Mucosa of stomach (tissue), 1 donor: ENCODE data around the gene PPARA.

Experiments used
- H3K27me3 ChIP-seq: one replicate; pipeline ENCODE4 v1.7.0; 2013; ENCODE audit warnings: mild to moderate bottlenecking, low read length; ENCODE audit not compliant: control insufficient read depth, insufficient read depth
- H3K36me3 ChIP-seq: one replicate; pipeline ENCODE4 v1.7.0; 2013; ENCODE audit warnings: low read length; ENCODE audit not compliant: control insufficient read depth, insufficient read depth
- H3K4me1 ChIP-seq: one replicate; pipeline ENCODE4 v1.7.0; 2013; ENCODE audit warnings: mild to moderate bottlenecking, low read length; ENCODE audit not compliant: control insufficient read depth, insufficient read depth
- H3K4me3 ChIP-seq: one replicate; pipeline ENCODE4 v1.7.0; 2013; ENCODE audit warnings: low read length
- H3K9ac ChIP-seq: one replicate; pipeline ENCODE4 v1.7.0; 2013; ENCODE audit warnings: mild to moderate bottlenecking, low read length, moderate library complexity
- H3K9me3 ChIP-seq: one replicate; pipeline ENCODE4 v1.7.0; 2013; ENCODE audit warnings: mild to moderate bottlenecking, low read length, moderate library complexity; ENCODE audit not compliant: control insufficient read depth
- donor health status: Pancreatic carcinoma.

PPARA gene

GRCh38 chr22:46238541-46238940 is 88.2 kb downstream of the PPARA start:
- no peak overlapping the region for H3K4me3 ChIP-seq
- no peaks in the 10 kb centered on the region for H3K27me3 ChIP-seq
- H3K9me3 ChIP-seq: no peaks in the 10 kb centered on the region
- no peak overlapping the region for H3K9ac ChIP-seq
- peaks cover 8% of the 10 kb centered on the region for H3K36me3 ChIP-seq
- no peaks in the 10 kb centered on the region for H3K4me1 ChIP-seq

GRCh38 chr22:46239261-46240048 is 89.1 kb downstream of the PPARA start:
- Histone ChIP-seq H3K4me1 (no peaks in the 10 kb centered on the region), H3K36me3 (peaks cover 8% of the 10 kb centered on the region), H3K9ac (no peak overlapping the region), H3K9me3 (no peaks in the 10 kb centered on the region), H3K27me3 (no peaks in the 10 kb centered on the region), H3K4me3 (no peak overlapping the region)

GRCh38 chr22:46240073-46240472 is 89.7 kb downstream of the PPARA start:
- H3K36me3 ChIP-seq: peaks cover 8% of the 10 kb centered on the region
- H3K9me3 ChIP-seq: no peaks in the 10 kb centered on the region
- H3K27me3 ChIP-seq: no peaks in the 10 kb centered on the region
- no peak overlapping the region for H3K9ac ChIP-seq
- H3K4me3 ChIP-seq: no peak overlapping the region
- no peaks in the 10 kb centered on the region for H3K4me1 ChIP-seq

GRCh38 chr22:46240506-46240905 is 90.2 kb downstream of the PPARA start:
- Histone ChIP-seq H3K9me3 (no peaks in the 10 kb centered on the region), H3K4me1 (no peaks in the 10 kb centered on the region), H3K27me3 (no peaks in the 10 kb centered on the region), H3K9ac (no peak overlapping the region), H3K36me3 (peaks cover 8% of the 10 kb centered on the region), H3K4me3 (no peak overlapping the region)

GRCh38 chr22:46240907-46241306 is 90.6 kb downstream of the PPARA start:
- Histone ChIP-seq H3K9ac (no peak overlapping the region), H3K9me3 (no peaks in the 10 kb centered on the region), H3K27me3 (no peaks in the 10 kb centered on the region), H3K36me3 (peaks cover 8% of the 10 kb centered on the region), H3K4me3 (no peak overlapping the region), H3K4me1 (no peaks in the 10 kb centered on the region)

- no peak overlapping the region for H3K9ac ChIP-seq
- no peak overlapping the region for H3K4me3 ChIP-seq
- H3K4me1 ChIP-seq: no peaks in the 10 kb centered on the region
- no peaks in the 10 kb centered on the region for H3K9me3 ChIP-seq
- no peaks in the 10 kb centered on the region for H3K27me3 ChIP-seq
- peaks cover 5% of the 10 kb centered on the region for H3K36me3 ChIP-seq
Observed at GRCh38 chr22:46241396-46242007, 91.2 kb downstream of the PPARA start.

- no peaks in the 10 kb centered on the region for H3K27me3 ChIP-seq
- no peaks in the 10 kb centered on the region for H3K9me3 ChIP-seq
- no peak overlapping the region for H3K4me3 ChIP-seq
- no peaks in the 10 kb centered on the region for H3K4me1 ChIP-seq
- H3K9ac ChIP-seq: no peak overlapping the region
- H3K36me3 ChIP-seq: peaks cover 5% of the 10 kb centered on the region
Observed at GRCh38 chr22:46242076-46242475, 91.8 kb downstream of the PPARA start.

GRCh38 chr22:46244771-46245170 is 94.4 kb downstream of the PPARA start:
- Histone ChIP-seq H3K27me3 (no peaks in the 10 kb centered on the region), H3K9me3 (no peaks in the 10 kb centered on the region), H3K4me3 (no peak overlapping the region), H3K9ac (no peak overlapping the region), H3K36me3 (no peaks in the 10 kb centered on the region), H3K4me1 (no peaks in the 10 kb centered on the region)

GRCh38 chr22:46245511-46245910 is 95.2 kb downstream of the PPARA start:
- Histone ChIP-seq H3K9me3 (no peaks in the 10 kb centered on the region), H3K4me1 (no peaks in the 10 kb centered on the region), H3K36me3 (no peaks in the 10 kb centered on the region), H3K9ac (no peak overlapping the region), H3K4me3 (no peak overlapping the region), H3K27me3 (no peaks in the 10 kb centered on the region)

- Histone ChIP-seq H3K4me1 (peaks cover 4% of the 10 kb centered on the region), H3K4me3 (no peak overlapping the region), H3K9ac (no peak overlapping the region), H3K9me3 (no peaks in the 10 kb centered on the region), H3K27me3 (no peaks in the 10 kb centered on the region), H3K36me3 (no peaks in the 10 kb centered on the region)
Observed at GRCh38 chr22:46246178-46246577, 95.9 kb downstream of the PPARA start.

GRCh38 chr22:46247443-46247975 is 97.2 kb downstream of the PPARA start:
- peaks cover 9% of the 10 kb centered on the region for H3K4me1 ChIP-seq
- no peak overlapping the region for H3K9ac ChIP-seq
- no peaks in the 10 kb centered on the region for H3K9me3 ChIP-seq
- H3K36me3 ChIP-seq: no peaks in the 10 kb centered on the region
- H3K27me3 ChIP-seq: no peaks in the 10 kb centered on the region
- H3K4me3 ChIP-seq: no peak overlapping the region

GRCh38 chr22:46250035-46250782 is 99.9 kb downstream of the PPARA start, which contains the start of gene CDPF1:
Gene CDPF1, minus strand, starts transcription at chr22:46250293. Its CDS starts 2,009 bp downstream, at chr22:46248284.
- Histone ChIP-seq H3K4me1 (peaks cover 9% of the 10 kb centered on the region), H3K9me3 (no peaks in the 10 kb centered on the region), H3K4me3 (peak within 1 kb of the TSS; percentile 67), H3K9ac (peak within 1 kb of the TSS; percentile 88), H3K27me3 (no peaks in the 10 kb centered on the region), H3K36me3 (no peaks in the 10 kb centered on the region)
